Esophagus squamous epithelium (tissue), 5 donors: ENCODE results near the gene PITRM1. TPM values are rescaled to one million over a fixed set of nuclear protein-coding genes. Genes with fewer than 3 reads are reported as not detected.
"Not testable (repeated sequence)": the region's sequence is repeated elsewhere in the genome, so short reads cannot be mapped to it uniquely, and the experiment has no call there.

ENCODE experiments used
- DNase-seq: peaks from one replicate; lab custom pipeline; 2025; lab: John Stamatoyannopoulos, UW
- H3K27ac ChIP-seq, 4 donors: fragments of 200-600 bp; sonication (generic); one replicate each; pipeline ENCODE4 v1.5.1; 2016 to 2019; ENCODE audit warnings: mild to moderate bottlenecking in 1 of 4
- H3K27me3 ChIP-seq, 4 donors: fragments of 200-600 bp; sonication (generic); 1 replicate in 3 of 4; 2 replicates in 1 of 4; pipeline versions ENCODE4 v1.5.1 to v1.6.0; 2017 to 2021; ENCODE audit warnings: antibody characterized with exemption in 1 of 4
- H3K36me3 ChIP-seq, 3 donors: fragments of 200-600 bp; sonication (generic); one replicate each; pipeline ENCODE4 v1.5.1; 2016 to 2019
- H3K4me1 ChIP-seq, 3 donors: fragments of 200-600 bp; sonication (generic); one replicate each; pipeline ENCODE4 v1.5.1; 2017 to 2019
- H3K4me3 ChIP-seq, 4 donors: fragments of 200-600 bp; sonication (generic); 1 replicate in 3 of 4; 2 replicates in 1 of 4; pipeline ENCODE4 v1.5.1; 2016 to 2019; ENCODE audit warnings: mild to moderate bottlenecking in 2 of 4, moderate library complexity in 1 of 4
- H3K9me3 ChIP-seq, 3 donors: fragments of 200-600 bp; sonication (generic); one replicate each; pipeline ENCODE4 v1.5.1; 2016 to 2019
- CTCF ChIP-seq, 6 experiments: fragments of 450-650 bp in 4 of 6; fragments of 200-600 bp in 2 of 6; sonication (generic) in 2 of 6; IDR thresholded peaks; one replicate each; pipeline ENCODE4 v1.5.1; 2016 to 2019; ENCODE audit warnings: antibody characterized with exemption in 6 of 6, mild to moderate bottlenecking in 4 of 6, moderate library complexity in 4 of 6
- POLR2A ChIP-seq, 4 donors: fragments of 450-650 bp; IDR thresholded peaks; one replicate each; pipeline ENCODE4 v1.6.1; 2017; ENCODE audit warnings: antibody characterized with exemption in 4 of 4, mild to moderate bottlenecking in 4 of 4, moderate library complexity in 3 of 4
- WGBS, 2 donors: methylation state at CpG; one replicate each; pipeline ENCODE4 v1.1.5; 2018; 5-methylcytosine and 5-hydroxymethylcytosine counted together
- intact Hi-C: fragments of 100-400 bp; cut with DNase I; formaldehyde crosslinking; loops from one replicate; pipeline ENCODE4 v1.15.0; 2022
- total RNA-seq, 4 donors: library from RNA; depleted of rRNA; stranded (reverse); fragments of >200 nt; gene quantifications; one replicate each; pipeline ENCODE4 v1.1.0, GENCODE V29; 2016
- donor health status: DM: yes; HTN: yes; CAD: no.

Gene PITRM1
- total RNA-seq, 4 donors from 2014 or later = 59.2 to 72.5 (median 65.9) TPM

DNA sequence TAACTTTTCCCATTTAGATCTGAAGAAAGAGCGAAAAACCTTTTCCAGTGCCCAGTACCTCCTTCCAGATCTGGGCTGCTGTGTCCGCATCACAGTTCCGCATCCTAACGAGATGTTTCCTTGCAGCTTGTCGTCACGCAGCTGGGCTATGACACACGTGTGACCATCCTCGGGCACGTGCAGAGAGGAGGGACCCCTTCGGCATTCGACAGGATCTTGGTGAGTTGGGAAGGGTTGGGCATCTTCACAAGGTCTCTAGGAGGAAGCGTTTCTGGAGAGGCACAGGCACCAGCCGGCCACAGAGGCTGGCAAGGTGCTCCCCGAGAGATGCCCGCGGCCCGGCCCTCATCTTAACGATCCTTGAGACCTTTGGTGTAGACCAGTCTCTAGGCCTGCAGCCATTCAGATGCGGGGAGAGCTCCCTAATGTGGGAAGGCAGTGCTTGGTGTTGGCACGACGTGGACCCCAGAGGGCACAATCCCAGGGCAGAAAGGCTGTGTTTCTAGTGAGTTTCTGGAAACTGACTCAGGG, 63.9 kb downstream of the PITRM1 start:
- peak overlapping the region in 3 of 4 donors; percentile 29 to 90 (median 89) for H3K27ac ChIP-seq
- no peaks in the 10 kb centered on the region for H3K9me3 ChIP-seq
- peaks cover 5 to 62% (median 24%) of the 10 kb centered on the region in 3 donors for H3K4me1 ChIP-seq
- no peak for DNase-seq
- WGBS, 2 donors = 92 to 97% methylated on average over 15 to 19 of the region's 21 CpGs
- TF ChIP-seq CTCF (IDR thresholded peaks at IDR 0.05) (no peak), POLR2A (IDR thresholded peaks at IDR 0.05) (no peak)
- no peak overlapping the region for H3K4me3 ChIP-seq
- intact Hi-C loops = no loop called here
- H3K36me3 ChIP-seq = peaks cover 7 to 82% (median 21%) of the 10 kb centered on the region in 3 donors
- H3K27me3 ChIP-seq = no peaks in the 10 kb centered on the region

GRCh38 chr10:3108033-3108432, 64.5 kb downstream of the PITRM1 start:
- Histone ChIP-seq H3K27ac (peak overlapping the region; percentile 82 to 90 (median 88)), H3K27me3 (no peaks in the 10 kb centered on the region), H3K9me3 (no peaks in the 10 kb centered on the region), H3K4me3 (peak overlapping the region in 1 of 4 donors; percentile 46), H3K4me1 (peaks cover 8 to 68% (median 29%) of the 10 kb centered on the region in 3 donors), H3K36me3 (peaks cover 7 to 82% (median 20%) of the 10 kb centered on the region in 3 donors)
- TF ChIP-seq POLR2A (IDR thresholded peaks at IDR 0.05) (no peak), CTCF (IDR thresholded peaks at IDR 0.05) (no peak)
- no peak for DNase-seq
- intact Hi-C loops = no loop called here
- 74 to 81% methylated on average over 8 of the region's 8 CpGs for WGBS, 2 donors

GRCh38 chr10:3107426-3107961, 65.1 kb downstream of the PITRM1 start:
- no peak for TF ChIP-seq CTCF (IDR thresholded peaks at IDR 0.05)
- TF ChIP-seq POLR2A (IDR thresholded peaks at IDR 0.05) = peak in 1 of 4 donors; percentile 13
- 15 to 62% methylated on average over 16 to 20 of the region's 22 CpGs for WGBS, 2 donors
- intact Hi-C loops = no loop called here
- H3K4me3 ChIP-seq = peak overlapping the region in 2 of 4 donors; percentile 20 to 46
- H3K36me3 ChIP-seq = peaks cover 7 to 81% (median 20%) of the 10 kb centered on the region in 3 donors
- no peak for DNase-seq
- no peaks in the 10 kb centered on the region for H3K27me3 ChIP-seq
- peak overlapping the region; percentile 82 to 90 (median 88) for H3K27ac ChIP-seq
- H3K9me3 ChIP-seq = no peaks in the 10 kb centered on the region
- H3K4me1 ChIP-seq = peaks cover 12 to 73% (median 33%) of the 10 kb centered on the region in 3 donors

DNA sequence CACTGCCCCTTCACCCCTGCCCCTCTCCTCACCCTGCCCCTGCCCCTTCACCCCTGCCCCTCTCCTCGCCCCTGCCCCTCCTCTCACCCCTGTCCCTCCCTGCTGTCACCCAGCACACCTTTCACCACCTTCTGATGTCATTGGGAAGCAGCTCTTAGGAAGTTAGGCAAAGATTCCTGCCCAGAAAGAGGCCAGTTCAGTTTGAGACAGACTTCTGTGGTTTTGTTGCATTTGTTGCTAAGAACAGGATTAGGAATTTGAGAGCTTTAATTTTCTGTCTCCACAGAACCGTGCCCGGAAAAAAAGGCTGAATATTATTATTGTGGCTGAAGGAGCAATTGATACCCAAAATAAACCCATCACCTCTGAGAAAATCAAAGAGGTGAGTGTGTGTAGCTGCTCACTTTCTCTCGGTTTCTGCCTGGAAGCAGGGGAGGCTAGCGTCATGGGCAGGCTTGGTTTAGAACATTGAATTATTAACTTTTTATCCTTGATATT, 65.6 kb downstream of the PITRM1 start:
- peaks cover 14 to 76% (median 33%) of the 10 kb centered on the region in 3 donors for H3K4me1 ChIP-seq
- intact Hi-C loops = no loop called here
- TF ChIP-seq CTCF (IDR thresholded peaks at IDR 0.05) (no peak), POLR2A (IDR thresholded peaks at IDR 0.05) (no peak)
- WGBS, 2 donors = 22 to 37% methylated on average over 4 of the region's 5 CpGs
- DNase-seq = no peak
- peak overlapping the region in 2 of 4 donors; percentile 20 to 46 for H3K4me3 ChIP-seq
- H3K9me3 ChIP-seq = no peaks in the 10 kb centered on the region
- peaks cover 7 to 79% (median 20%) of the 10 kb centered on the region in 3 donors for H3K36me3 ChIP-seq
- H3K27ac ChIP-seq = peak overlapping the region; percentile 82 to 90 (median 88)
- no peaks in the 10 kb centered on the region for H3K27me3 ChIP-seq

DNA sequence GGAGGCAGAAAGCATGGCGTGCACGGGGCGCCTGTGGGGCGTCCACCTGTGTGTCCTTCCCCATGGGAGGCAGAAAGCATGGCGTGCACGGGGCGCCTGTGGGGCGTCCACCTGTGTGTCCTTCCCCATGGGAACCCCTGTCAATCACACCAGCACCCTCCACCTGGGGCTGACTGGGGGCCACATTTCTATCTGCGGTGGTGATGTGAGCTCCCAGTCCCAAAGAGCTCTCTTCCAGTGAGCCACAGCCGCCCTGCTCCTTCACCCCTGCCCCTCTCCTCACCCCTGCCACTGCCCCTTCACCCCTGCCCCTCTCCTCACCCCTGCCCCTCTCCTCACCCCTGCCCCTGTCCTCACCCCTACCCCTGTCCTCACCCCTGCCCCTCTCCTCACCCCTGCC, 66.3 kb downstream of the PITRM1 start:
- H3K4me3 ChIP-seq, H3K27ac ChIP-seq, H3K9me3 ChIP-seq, intact Hi-C loops, DNase-seq, H3K27me3 ChIP-seq: not testable (repeated sequence)
- WGBS, 2 donors = 96% methylated on average over 2 of the region's 10 CpGs; no CpG with 5 or more reads in 1 of the 2 donors
- H3K36me3 ChIP-seq = peaks cover 7 to 79% (median 20%) of the 10 kb centered on the region in 3 donors
- peaks cover 14 to 73% (median 28%) of the 10 kb centered on the region in 3 donors for H3K4me1 ChIP-seq
